Gastroesophageal sphincter (tissue), 3 donors: ENCODE results near the gene SUPT3H.

ENCODE experiments used
- POLR2A ChIP-seq, 2 donors: fragments of 450-650 bp; IDR thresholded peaks; one replicate each; pipeline ENCODE4 v1.6.1; 2017; ENCODE audit warnings: antibody characterized with exemption in 2 of 2, mild to moderate bottlenecking in 2 of 2, moderate library complexity in 1 of 2
- POLR2AphosphoS5 ChIP-seq: sonication (generic); formaldehyde crosslinking; IDR thresholded peaks from one replicate; pipeline ENCODE4 v1.6.1; 2017; ENCODE audit warnings: antibody characterized with exemption
- TF ChIP-seq, protein P1 (sequence below), 4 experiments: fragments of 200-600 bp in 2 of 4; fragments of 450-650 bp in 2 of 4; sonication (generic) in 1 of 4; IDR thresholded peaks; one replicate each; pipeline ENCODE4 v1.5.1; 2017 to 2019; ENCODE audit warnings: antibody characterized with exemption in 4 of 4, mild to moderate bottlenecking in 2 of 4, moderate library complexity in 2 of 4

DNA sequence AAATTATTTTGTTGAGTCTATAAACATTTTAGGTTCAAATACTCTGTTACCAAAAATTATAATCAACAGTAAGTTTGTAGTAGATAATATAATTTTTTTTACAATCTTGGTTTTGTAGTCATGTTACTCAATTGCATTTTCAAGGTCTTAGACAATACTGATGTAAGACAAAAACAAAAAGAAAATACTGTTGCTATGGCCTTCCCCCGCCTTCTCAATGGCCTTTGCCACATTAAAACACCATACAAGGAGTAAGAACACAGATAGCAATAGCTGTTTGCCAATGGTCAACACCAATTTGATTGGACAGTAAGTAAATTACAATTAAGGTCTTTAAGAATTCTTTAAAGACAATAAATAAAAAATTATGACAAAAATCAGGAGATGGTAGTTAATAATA lies 540.0 kb downstream of the SUPT3H start:
- TF ChIP-seq, protein P1, sequence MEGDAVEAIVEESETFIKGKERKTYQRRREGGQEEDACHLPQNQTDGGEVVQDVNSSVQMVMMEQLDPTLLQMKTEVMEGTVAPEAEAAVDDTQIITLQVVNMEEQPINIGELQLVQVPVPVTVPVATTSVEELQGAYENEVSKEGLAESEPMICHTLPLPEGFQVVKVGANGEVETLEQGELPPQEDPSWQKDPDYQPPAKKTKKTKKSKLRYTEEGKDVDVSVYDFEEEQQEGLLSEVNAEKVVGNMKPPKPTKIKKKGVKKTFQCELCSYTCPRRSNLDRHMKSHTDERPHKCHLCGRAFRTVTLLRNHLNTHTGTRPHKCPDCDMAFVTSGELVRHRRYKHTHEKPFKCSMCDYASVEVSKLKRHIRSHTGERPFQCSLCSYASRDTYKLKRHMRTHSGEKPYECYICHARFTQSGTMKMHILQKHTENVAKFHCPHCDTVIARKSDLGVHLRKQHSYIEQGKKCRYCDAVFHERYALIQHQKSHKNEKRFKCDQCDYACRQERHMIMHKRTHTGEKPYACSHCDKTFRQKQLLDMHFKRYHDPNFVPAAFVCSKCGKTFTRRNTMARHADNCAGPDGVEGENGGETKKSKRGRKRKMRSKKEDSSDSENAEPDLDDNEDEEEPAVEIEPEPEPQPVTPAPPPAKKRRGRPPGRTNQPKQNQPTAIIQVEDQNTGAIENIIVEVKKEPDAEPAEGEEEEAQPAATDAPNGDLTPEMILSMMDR (IDR thresholded peaks at IDR 0.05): no peak
- TF ChIP-seq POLR2AphosphoS5 (no peak), POLR2A (IDR thresholded peaks at IDR 0.05) (no peak)
